Neuronal stem cell (in vitro differentiated cells): Measurements from ENCODE around the gene DNPH1.

Source experiments
- DNase-seq: peaks from one replicate; pipeline ENCODE4 v3.0.0-alpha.2; 2013; ENCODE audit warnings: low spot score
- H2AFZ ChIP-seq: one replicate; pipeline ENCODE4 v1.6.1; 2013; ENCODE audit warnings: mild to moderate bottlenecking, low read length, inconsistent platforms
- H2AK5ac ChIP-seq: 2 replicates; pipeline ENCODE4 v1.6.1; 2013; ENCODE audit warnings: low read depth, mild to moderate bottlenecking, inconsistent platforms, low read length, moderate library complexity, mixed read lengths
- H2BK120ac ChIP-seq: 2 replicates; pipeline ENCODE4 v1.6.1; 2013; ENCODE audit warnings: low read depth, mild to moderate bottlenecking, inconsistent platforms, low read length, moderate library complexity, mixed read lengths
- H2BK12ac ChIP-seq: one replicate; pipeline ENCODE4 v1.6.1; 2013; ENCODE audit warnings: low read length, inconsistent platforms
- H2BK15ac ChIP-seq: 2 replicates; pipeline ENCODE4 v1.6.1; 2013; ENCODE audit warnings: mild to moderate bottlenecking, low read length, inconsistent platforms, mixed read lengths
- H2BK5ac ChIP-seq: one replicate; pipeline ENCODE4 v1.6.1; 2013; ENCODE audit warnings: inconsistent platforms, mild to moderate bottlenecking, low read length, moderate library complexity
- H3K14ac ChIP-seq: one replicate; pipeline ENCODE4 v1.6.1; 2013; ENCODE audit warnings: low read length, inconsistent platforms
- H3K18ac ChIP-seq: 2 replicates; pipeline ENCODE4 v1.6.1; 2013; ENCODE audit warnings: low read length, inconsistent platforms
- H3K23ac ChIP-seq: 2 replicates; pipeline ENCODE4 v1.6.1; 2013; ENCODE audit warnings: low read depth, mild to moderate bottlenecking, mixed read lengths, low read length, inconsistent platforms; ENCODE audit not compliant: poor library complexity
- H3K27ac ChIP-seq: replicated peaks from 3 replicates; pipeline ENCODE4 v1.5.1; 2013; ENCODE audit warnings: low read length, inconsistent platforms
- H3K27me3 ChIP-seq, 3 experiments: 2 replicates each; pipeline ENCODE4 v1.6.1; 2013; ENCODE audit warnings: low read length in 3 of 3, mild to moderate bottlenecking in 2 of 3, inconsistent platforms in 1 of 3, low read depth in 1 of 3, mixed read lengths in 1 of 3, moderate library complexity in 1 of 3; ENCODE audit not compliant: control insufficient read depth in 3 of 3, insufficient read depth in 3 of 3
- H3K36me3 ChIP-seq, 2 donors: replicated peaks in 1 of 2; 2 replicates each; pipeline ENCODE4 v1.6.1; 2013; ENCODE audit warnings: low read length in 2 of 2; ENCODE audit not compliant: control insufficient read depth in 2 of 2, insufficient read depth in 2 of 2
- H3K4ac ChIP-seq: 2 replicates; pipeline ENCODE4 v1.6.1; 2013; ENCODE audit warnings: inconsistent platforms, mild to moderate bottlenecking, low read length, moderate library complexity
- H3K4me1 ChIP-seq, 2 donors: 1 replicate in 1 of 2; 2 replicates in 1 of 2; pipeline ENCODE4 v1.6.1; 2013; ENCODE audit warnings: low read length in 2 of 2, low read depth in 1 of 2; ENCODE audit not compliant: control insufficient read depth in 2 of 2, insufficient read depth in 1 of 2
- H3K4me2 ChIP-seq: one replicate; pipeline ENCODE4 v1.6.1; 2013; ENCODE audit warnings: mild to moderate bottlenecking, low read length, inconsistent platforms; ENCODE audit not compliant: insufficient read depth, poor library complexity, severe bottlenecking
- H3K4me3 ChIP-seq, 2 donors: 2 replicates each; pipeline ENCODE4 v1.5.1; 2013; ENCODE audit warnings: low read length in 2 of 2, mild to moderate bottlenecking in 2 of 2, inconsistent platforms in 1 of 2, moderate library complexity in 1 of 2
- H3K79me1 ChIP-seq: one replicate; pipeline ENCODE4 v1.6.1; 2013; ENCODE audit warnings: low read depth, mild to moderate bottlenecking, inconsistent platforms, low read length, moderate library complexity
- H3K9ac ChIP-seq: one replicate; pipeline ENCODE4 v1.6.1; 2013; ENCODE audit warnings: mild to moderate bottlenecking, low read depth, low read length, inconsistent platforms; ENCODE audit not compliant: poor library complexity
- H3K9me3 ChIP-seq, 2 donors: replicated peaks in 1 of 2; 2 replicates each; pipeline versions ENCODE3 to v1.6.1; 2013; ENCODE audit warnings: low read length in 2 of 2, mild to moderate bottlenecking in 2 of 2, inconsistent platforms in 1 of 2, low read depth in 1 of 2, mixed read lengths in 1 of 2, moderate library complexity in 1 of 2; ENCODE audit not compliant: control insufficient read depth in 2 of 2, insufficient read depth in 1 of 2
- H4K8ac ChIP-seq: one replicate; pipeline ENCODE4 v1.6.1; 2013; ENCODE audit warnings: low read depth, mild to moderate bottlenecking, inconsistent platforms, low read length, moderate library complexity
- H4K91ac ChIP-seq: one replicate; pipeline ENCODE4 v1.6.1; 2013; ENCODE audit warnings: low read length, low read depth, mild to moderate bottlenecking, inconsistent platforms; ENCODE audit not compliant: poor library complexity
- WGBS, 2 donors: extraction: QIAGEN DNeasy Blood & Tissue Kit; methylation state at CpG; one replicate each; pipeline ENCODE4 v1.1.7; 2013; ENCODE audit warnings: missing lambda C conversion rate in 2 of 2, mixed read lengths in 1 of 2; ENCODE audit not compliant: insufficient read length in 2 of 2, insufficient replicate concordance in 1 of 2; ENCODE audit errors: extremely low coverage in 2 of 2; 5-methylcytosine and 5-hydroxymethylcytosine counted together

Gene DNPH1

GRCh38 chr6:43181942-43182860 lies 47.1 kb downstream of the DNPH1 start, which contains the start of gene CUL9:
Gene CUL9 (plus strand): TSS chr6:43182196. CDS start chr6:43184311, 2,115 bp downstream.
- Histone ChIP-seq H2BK5ac (peak within 1 kb of the TSS; percentile 84), H2BK12ac (no peak within 1 kb of the TSS), H3K4ac (no peak within 1 kb of the TSS), H4K8ac (peak within 1 kb of the TSS; percentile 93), H3K4me1 (peaks cover 7 to 10% of the 10 kb centered on the region in 2 donors), H3K18ac (peak within 1 kb of the TSS; percentile 87), H3K36me3 (peaks cover 29 to 66% of the 10 kb centered on the region in 2 donors), H3K79me1 (no peaks in the 10 kb centered on the region), H2BK120ac (no peak within 1 kb of the TSS), H3K4me2 (peak within 1 kb of the TSS; percentile 81), H3K4me3 (peak within 1 kb of the TSS; percentile 55 to 85), H4K91ac (no peak within 1 kb of the TSS), H2BK15ac (no peak within 1 kb of the TSS), H3K23ac (peak within 1 kb of the TSS; percentile 87), H3K9ac (peak within 1 kb of the TSS; percentile 98), H3K14ac (peak within 1 kb of the TSS; percentile 92), H3K9me3 (peaks cover 0 to 3% of the 10 kb centered on the region in 2 donors), H3K27me3 (no peaks in the 10 kb centered on the region), H2AK5ac (peak within 1 kb of the TSS; percentile 24), H2AFZ (peak within 1 kb of the TSS; percentile 88), H3K27ac (no peak within 1 kb of the TSS)
- DNase-seq: peak; percentile 55
- no CpG with 5 or more reads among the region's 51 CpGs for WGBS, 2 donors

DNA sequence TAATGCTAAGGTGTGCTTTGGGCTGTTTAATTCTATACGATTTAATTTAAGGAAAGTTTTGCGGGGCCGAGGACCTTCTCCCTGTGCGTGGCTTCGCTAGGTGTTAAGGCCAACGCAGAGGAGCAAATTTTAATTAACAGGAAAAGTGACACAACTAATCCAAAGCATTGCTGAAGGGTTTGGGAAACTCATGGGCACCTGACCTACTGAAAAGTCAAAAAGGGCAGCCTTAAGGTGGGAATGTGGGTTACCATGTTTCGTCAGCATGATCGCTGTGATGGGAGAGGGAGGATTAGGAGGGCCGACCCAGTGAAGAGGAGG lies 47.7 kb downstream of the DNPH1 start:
- Histone ChIP-seq H3K9me3 (no peaks in the 10 kb centered on the region), H3K27me3 (no peaks in the 10 kb centered on the region), H3K4me2 (peak overlapping the region; percentile 81), H3K36me3 (peaks cover 25 to 65% of the 10 kb centered on the region in 2 donors), H3K9ac (peak overlapping the region; percentile 98), H3K4ac (no peak overlapping the region), H3K4me3 (peak overlapping the region; percentile 55 to 85), H2BK120ac (no peak overlapping the region), H3K14ac (no peak overlapping the region), H3K79me1 (no peaks in the 10 kb centered on the region), H3K27ac (no peak overlapping the region), H2BK12ac (no peak overlapping the region), H3K23ac (peak overlapping the region; percentile 87), H4K8ac (no peak overlapping the region), H2AFZ (peak overlapping the region; percentile 88), H2BK5ac (peak overlapping the region; percentile 84), H3K4me1 (peaks cover 7 to 10% of the 10 kb centered on the region in 2 donors), H2BK15ac (no peak overlapping the region), H3K18ac (peak overlapping the region; percentile 87), H2AK5ac (no peak overlapping the region), H4K91ac (no peak overlapping the region)
- WGBS, 2 donors: no CpG with 5 or more reads among the region's 9 CpGs
- no peak for DNase-seq

DNA sequence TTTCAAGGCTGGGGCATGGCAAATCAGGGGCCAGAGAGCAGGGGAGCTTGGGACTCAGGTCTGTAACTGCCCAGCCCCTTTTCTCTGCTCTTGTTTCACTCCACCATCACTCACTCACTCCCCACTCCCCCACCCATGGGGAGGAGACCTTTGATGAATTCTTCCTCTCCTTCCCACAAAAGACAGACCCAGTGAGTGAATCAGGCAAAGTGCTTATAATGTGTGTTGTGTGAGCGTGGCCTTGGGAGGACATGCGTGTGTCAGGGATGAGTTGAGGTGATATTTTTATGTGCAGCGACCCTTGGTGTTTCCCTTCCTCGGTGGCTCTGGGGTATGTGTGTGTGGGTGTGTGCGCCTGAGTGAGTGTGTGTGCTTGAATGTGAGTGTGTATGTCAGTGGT lies 48.3 kb downstream of the DNPH1 start:
- no peak overlapping the region for H3K9ac ChIP-seq
- H2BK15ac ChIP-seq: no peak overlapping the region
- no peak overlapping the region for H4K8ac ChIP-seq
- H2BK5ac ChIP-seq: no peak overlapping the region
- H3K27me3 ChIP-seq: no peaks in the 10 kb centered on the region
- H2AFZ ChIP-seq: no peak overlapping the region
- no peaks in the 10 kb centered on the region for H3K9me3 ChIP-seq
- no peaks in the 10 kb centered on the region for H3K79me1 ChIP-seq
- no peak overlapping the region for H2AK5ac ChIP-seq
- H3K23ac ChIP-seq: no peak overlapping the region
- no peak overlapping the region for H3K18ac ChIP-seq
- no peak overlapping the region for H3K14ac ChIP-seq
- peaks cover 28 to 65% of the 10 kb centered on the region in 2 donors for H3K36me3 ChIP-seq
- H3K4me3 ChIP-seq: no peak overlapping the region
- peaks cover 7 to 10% of the 10 kb centered on the region in 2 donors for H3K4me1 ChIP-seq
- no peak overlapping the region for H2BK12ac ChIP-seq
- WGBS, 2 donors: no CpG with 5 or more reads among the region's 5 CpGs
- H3K4me2 ChIP-seq: no peak overlapping the region
- no peak overlapping the region for H2BK120ac ChIP-seq
- no peak overlapping the region for H3K4ac ChIP-seq
- H3K27ac ChIP-seq: no peak overlapping the region
- DNase-seq: no peak
- no peak overlapping the region for H4K91ac ChIP-seq

GRCh38 chr6:43180058-43180457 lies 49.2 kb downstream of the DNPH1 start:
- H3K23ac ChIP-seq: no peak overlapping the region
- peaks cover 8 to 11% of the 10 kb centered on the region in 2 donors for H3K4me1 ChIP-seq
- no peak overlapping the region for H2AFZ ChIP-seq
- H3K27ac ChIP-seq: no peak overlapping the region
- H2BK120ac ChIP-seq: no peak overlapping the region
- no peak overlapping the region for H3K4me2 ChIP-seq
- H4K91ac ChIP-seq: no peak overlapping the region
- H3K4ac ChIP-seq: no peak overlapping the region
- no peak overlapping the region for H2BK12ac ChIP-seq
- DNase-seq: no peak
- H3K36me3 ChIP-seq: peaks cover 36 to 65% of the 10 kb centered on the region in 2 donors
- H4K8ac ChIP-seq: no peak overlapping the region
- no peak overlapping the region for H2BK5ac ChIP-seq
- H3K27me3 ChIP-seq: no peaks in the 10 kb centered on the region
- peaks cover 2% of the 10 kb centered on the region for H3K79me1 ChIP-seq
- no peak overlapping the region for H3K14ac ChIP-seq
- no peak overlapping the region for H3K9ac ChIP-seq
- peaks cover 0 to 2% of the 10 kb centered on the region in 2 donors for H3K9me3 ChIP-seq
- no peak overlapping the region for H3K18ac ChIP-seq
- WGBS, 2 donors: no CpG with 5 or more reads among the region's 7 CpGs
- H2BK15ac ChIP-seq: no peak overlapping the region
- no peak overlapping the region for H3K4me3 ChIP-seq
- H2AK5ac ChIP-seq: no peak overlapping the region
